Activated effector memory CD4-positive, alpha-beta T cell treated with Interleukin-2 at 50 U/mL for 16 hours (primary cell): Measurements from ENCODE around the gene LDLRAD2.
"Not testable (repeated sequence)": the region's sequence is repeated elsewhere in the genome, so short reads cannot be mapped to it uniquely, and the experiment has no call there.

Source experiments
- DNase-seq: peaks from one replicate; pipeline ENCODE4 v3.0.0-alpha.2; 2020

The LDLRAD2 gene

GRCh38 chr1:21783679-21784603 lies 28.1 kb upstream of the LDLRAD2 start:
- no peak for DNase-seq

- DNase-seq = not testable (repeated sequence)
Measured at GRCh38 chr1:21785764-21786163, 26.3 kb upstream of the LDLRAD2 start.

- no peak for DNase-seq
Measured at GRCh38 chr1:21786640-21787039, 25.4 kb upstream of the LDLRAD2 start.

GRCh38 chr1:21793104-21793503 lies 19.0 kb upstream of the LDLRAD2 start:
- DNase-seq = no peak

- DNase-seq = no peak
Measured at GRCh38 chr1:21794656-21795055, 17.4 kb upstream of the LDLRAD2 start.

- DNase-seq = no peak
Measured at GRCh38 chr1:21795075-21795474, 17.0 kb upstream of the LDLRAD2 start.

- no peak for DNase-seq
Measured at GRCh38 chr1:21799730-21800129, 12.3 kb upstream of the LDLRAD2 start.

GRCh38 chr1:21801100-21801499 lies 11.0 kb upstream of the LDLRAD2 start:
- no peak for DNase-seq

- no peak for DNase-seq
Measured at GRCh38 chr1:21804536-21804935, 7.5 kb upstream of the LDLRAD2 start.

GRCh38 chr1:21813542-21813941 lies 1.5 kb downstream of the LDLRAD2 start:
- DNase-seq = no peak

- DNase-seq = no peak
Measured at GRCh38 chr1:21814241-21814918, 2.3 kb downstream of the LDLRAD2 start.

GRCh38 chr1:21814981-21815582 lies 3.0 kb downstream of the LDLRAD2 start:
- DNase-seq = no peak

GRCh38 chr1:21815724-21816321 lies 3.8 kb downstream of the LDLRAD2 start:
- no peak for DNase-seq

- no peak for DNase-seq
Measured at GRCh38 chr1:21816602-21817302, 4.7 kb downstream of the LDLRAD2 start.

- peak; percentile 3 for DNase-seq
Measured at GRCh38 chr1:21818656-21819055, 6.6 kb downstream of the LDLRAD2 start.

- no peak for DNase-seq
Measured at GRCh38 chr1:21820597-21821232, 8.7 kb downstream of the LDLRAD2 start.

GRCh38 chr1:21821385-21822019 lies 9.4 kb downstream of the LDLRAD2 start:
- no peak for DNase-seq

- DNase-seq = no peak
Measured at GRCh38 chr1:21822349-21822748, 10.3 kb downstream of the LDLRAD2 start.

- no peak for DNase-seq
Measured at GRCh38 chr1:21823206-21823979, 11.3 kb downstream of the LDLRAD2 start.

- no peak for DNase-seq
Measured at GRCh38 chr1:21823980-21824702, 12.1 kb downstream of the LDLRAD2 start.
